IMR-90 (cell line): ENCODE data around the gene NLGN1. TPM values are rescaled to one million over a fixed set of nuclear protein-coding genes. Genes with fewer than 3 reads are reported as not detected.

Experiments
- ATAC-seq: fragments of 200-7000 bp; cut with Tn5 transposase; 2 replicates; pipeline ENCODE4 v1.9.1; 2020; ENCODE audit warnings: low read depth, mild to moderate bottlenecking, moderate library complexity
- BruUV-seq: library from RNA; stranded (reverse); fragments of 400-500 nt; replicated peaks from 2 replicates; lab custom pipeline; 2021; lab: Mats Ljungman, UMichigan
- CTCF ChIA-PET: fragments of 300-600 bp; formaldehyde crosslinking; extraction: SDS; loops from one replicate; lab custom pipeline; 2021; ENCODE audit warnings: antibody characterized with exemption; lab: Yijun Ruan, JAX
- POLR2A ChIA-PET: fragments of 300-600 bp; sonication (Branson Sonifier 250); formaldehyde crosslinking; loops from one replicate; lab custom pipeline; 2022; ENCODE audit warnings: antibody characterized with exemption; ENCODE audit not compliant: unreplicated experiment; lab: Charles Lee
- DNase-seq: peaks from one replicate; pipeline ENCODE4 v3.0.0; 2013
- H2AFZ ChIP-seq: replicated peaks from 2 replicates; pipeline ENCODE3; 2013; ENCODE audit warnings: low read length, mild to moderate bottlenecking; ENCODE audit not compliant: poor library complexity
- H2AK5ac ChIP-seq: 2 replicates; pipeline ENCODE4 v1.6.1; 2013; ENCODE audit warnings: low read depth, low read length, inconsistent platforms
- H2AK9ac ChIP-seq: replicated peaks from 2 replicates; pipeline ENCODE3; 2013; ENCODE audit warnings: mild to moderate bottlenecking, low read depth, low read length, moderate library complexity; ENCODE audit not compliant: poor library complexity
- H2BK120ac ChIP-seq: 2 replicates; pipeline ENCODE4 v1.6.1; 2013; ENCODE audit warnings: low read depth, low read length, inconsistent platforms
- H2BK15ac ChIP-seq: 3 replicates; pipeline ENCODE4 v1.6.1; 2013; ENCODE audit warnings: low read depth, low read length, inconsistent platforms
- H2BK20ac ChIP-seq: 2 replicates; pipeline ENCODE4 v1.6.1; 2013; ENCODE audit warnings: low read depth, mild to moderate bottlenecking, inconsistent platforms, low read length, moderate library complexity
- H2BK5ac ChIP-seq: 2 replicates; pipeline ENCODE4 v1.6.1; 2013; ENCODE audit warnings: mild to moderate bottlenecking, low read depth, low read length, inconsistent platforms; ENCODE audit not compliant: poor library complexity, severe bottlenecking
- H3K14ac ChIP-seq: replicated peaks from 2 replicates; pipeline ENCODE4 v1.6.1; 2013; ENCODE audit warnings: low read depth, low read length, inconsistent platforms
- H3K18ac ChIP-seq: 2 replicates; pipeline ENCODE4 v1.6.1; 2013; ENCODE audit warnings: low read depth, low read length, control low read depth
- H3K23ac ChIP-seq: 2 replicates; pipeline ENCODE4 v1.6.1; 2013; ENCODE audit warnings: low read depth, low read length, inconsistent platforms
- H3K27ac ChIP-seq: 2 replicates; pipeline ENCODE4 v1.5.1; 2013; ENCODE audit warnings: mild to moderate bottlenecking, control low read depth, low read length; ENCODE audit not compliant: insufficient read depth
- H3K27me3 ChIP-seq: 2 replicates; pipeline ENCODE4 v1.6.1; 2013; ENCODE audit warnings: low read length; ENCODE audit not compliant: control insufficient read depth, insufficient read depth
- H3K36me3 ChIP-seq: 2 replicates; pipeline ENCODE4 v1.6.1; 2013; ENCODE audit warnings: low read length, mixed read lengths; ENCODE audit not compliant: control insufficient read depth, insufficient read depth
- H3K4ac ChIP-seq: 2 replicates; pipeline ENCODE4 v1.6.1; 2013; ENCODE audit warnings: low read depth, low read length, inconsistent platforms
- H3K4me1 ChIP-seq: 2 replicates; pipeline ENCODE4 v1.6.1; 2013; ENCODE audit warnings: low read length, mixed read lengths; ENCODE audit not compliant: control insufficient read depth, insufficient read depth
- H3K4me2 ChIP-seq: 2 replicates; pipeline ENCODE4 v1.6.1; 2013; ENCODE audit warnings: low read depth, mild to moderate bottlenecking, control low read depth, low read length, moderate library complexity
- H3K4me3 ChIP-seq: 2 replicates; pipeline ENCODE4 v1.5.1; 2013; ENCODE audit warnings: low read depth, mild to moderate bottlenecking, control low read depth, low read length, moderate library complexity; ENCODE audit not compliant: insufficient read depth
- H3K56ac ChIP-seq: 2 replicates; pipeline ENCODE4 v1.6.1; 2013; ENCODE audit warnings: low read length, inconsistent platforms; ENCODE audit not compliant: insufficient read depth; ENCODE audit errors: extremely low read depth
- H3K79me1 ChIP-seq, 2 experiments: 2 replicates each; pipeline ENCODE4 v1.6.1; 2013; ENCODE audit warnings: low read length in 2 of 2, inconsistent platforms in 1 of 2, low read depth in 1 of 2
- H3K9ac ChIP-seq: 2 replicates; pipeline ENCODE4 v1.6.1; 2013; ENCODE audit warnings: low read depth, low read length, control low read depth
- H3K9me1 ChIP-seq: 2 replicates; pipeline ENCODE4 v1.6.1; 2013; ENCODE audit warnings: low read length, inconsistent platforms; ENCODE audit not compliant: insufficient read depth
- H3K9me3 ChIP-seq: 2 replicates; pipeline ENCODE4 v1.6.1; 2013; ENCODE audit warnings: low read length; ENCODE audit not compliant: control insufficient read depth, insufficient read depth
- H4K20me1 ChIP-seq: 2 replicates; pipeline ENCODE4 v1.6.1; 2013; ENCODE audit warnings: low read length, inconsistent platforms; ENCODE audit not compliant: insufficient read depth
- H4K5ac ChIP-seq: 2 replicates; pipeline ENCODE4 v1.6.1; 2013; ENCODE audit warnings: mild to moderate bottlenecking, low read depth, low read length, control low read depth
- H4K8ac ChIP-seq, 2 experiments: 2 replicates each; pipeline ENCODE4 v1.6.1; 2013; ENCODE audit warnings: low read depth in 2 of 2, low read length in 2 of 2, control low read depth in 1 of 2, inconsistent platforms in 1 of 2
- H4K91ac ChIP-seq: 2 replicates; pipeline ENCODE4 v1.6.1; 2013; ENCODE audit warnings: low read depth, low read length, inconsistent platforms; ENCODE audit not compliant: insufficient read depth
- CEBPB ChIP-seq: IDR thresholded peaks from 2 replicates; pipeline ENCODE4 v1.6.1; 2012; ENCODE audit warnings: low read depth, low read length, improper control_type of control experiment
- SMC3 ChIP-seq: fragments of 150-350 bp; IDR thresholded peaks from 2 replicates; pipeline ENCODE4 v1.6.1; 2016; ENCODE audit warnings: low read depth, mild to moderate bottlenecking, antibody characterized with exemption, low read length, moderate library complexity
- WGBS, 2 experiments: methylation state at CpG; one replicate each; pipeline versions ENCODE4 v1.1.5 to v1.1.7; 2013; ENCODE audit warnings: missing lambda C conversion rate in 2 of 2; ENCODE audit not compliant: insufficient read length in 1 of 2; ENCODE audit errors: extremely low coverage in 2 of 2; 5-methylcytosine and 5-hydroxymethylcytosine counted together
- dilution Hi-C: fragments of 300-500 bp; cut with HindIII; formaldehyde crosslinking; loops from one replicate; pipeline ENCODE4 v1.14.3; 2018; ENCODE audit warnings: low sequenced_read_pairs; ENCODE audit not compliant: unreplicated experiment
- in situ Hi-C: fragments of 300-500 bp; cut with MboI; formaldehyde crosslinking; loops from 3 replicates; pipeline ENCODE4 v1.14.3; 2019; ENCODE audit warnings: low sequenced_read_pairs, inconsistent platforms, mixed read lengths
- intact Hi-C: fragments of 100-400 bp; cut with micrococcal nuclease; formaldehyde crosslinking; loops from 2 replicates; pipeline ENCODE4 v1.10.0; 2022
- polyA plus RNA-seq, 3 experiments: library from polyadenylated mRNA; depleted of rRNA; stranded (reverse); fragments of >200 nt; gene quantifications; 2 replicates each; pipeline ENCODE4 v1.2.3, GENCODE V29; 2012; ENCODE audit warnings: low replicate concordance in 1 of 3
- total RNA-seq: library from RNA; depleted of rRNA; stranded (reverse); fragments of >200 nt; gene quantifications from 2 replicates; pipeline ENCODE4 v1.2.3, GENCODE V29; 2012

Gene NLGN1
- total and polyA plus RNA-seq, 2 of the 4 experiments (the other 2 are of a cell fraction), result 1.8 to 12.5 TPM

DNA sequence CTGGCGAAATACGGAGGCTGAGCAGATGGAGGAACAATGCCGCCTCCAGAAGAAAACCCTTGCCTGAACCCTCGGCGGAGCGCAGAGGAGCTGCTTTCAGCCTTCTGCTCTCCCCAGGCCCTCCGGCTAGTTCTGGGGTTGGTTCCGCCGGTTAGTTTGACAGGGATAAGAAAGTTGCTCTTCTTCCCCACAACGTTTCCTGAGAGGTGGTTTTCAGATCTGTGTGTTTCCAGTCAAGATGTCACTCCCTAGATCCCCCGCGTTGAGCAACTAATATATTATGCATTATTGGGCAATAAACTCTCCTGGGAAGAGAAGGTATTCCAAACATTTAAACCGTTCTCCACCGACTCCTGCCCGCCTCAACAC, 551 bp downstream of the NLGN1 start:
- Histone ChIP-seq H4K20me1 (no peaks in the 10 kb centered on the region), H2BK120ac (no peak overlapping the region; the same call in 1 of the 2 replicates), H3K4me2 (peak overlapping the region; percentile 90), H3K79me1 (no peaks in the 10 kb centered on the region), H3K36me3 (no peaks in the 10 kb centered on the region), H4K8ac (no peak overlapping the region; a peak in 1 of 4 replicates), H4K5ac (no peak overlapping the region), H4K91ac (no peak overlapping the region), H3K27me3 (peaks cover 3% of the 10 kb centered on the region; the same call in 1 of the 2 replicates), H3K9me1 (no peaks in the 10 kb centered on the region; the same call in 1 of the 2 replicates), H2AK9ac (peak overlapping the region; percentile 12), H2BK5ac (no peak overlapping the region), H3K56ac (peak overlapping the region; percentile 46), H3K23ac (peak overlapping the region; percentile 87), H2BK20ac (no peak overlapping the region), H3K14ac (peak overlapping the region; percentile 55), H2AFZ (peak overlapping the region; percentile 86), H3K4ac (peak overlapping the region; percentile 53; the same call in 1 of the 2 replicates), H3K18ac (peak overlapping the region; percentile 1; the same call in 1 of the 2 replicates), H3K4me3 (peak overlapping the region; percentile 44), H2BK15ac (no peak overlapping the region), H3K4me1 (0 out of 2 replicates have a peak, but pooled peaks cover 3% of the 10 kb centered on the region), H3K9ac (peak overlapping the region; percentile 65), H3K27ac (peak overlapping the region; percentile 54), H2AK5ac (no peak overlapping the region), H3K9me3 (no peaks in the 10 kb centered on the region)
- BruUV-seq, result no TSS peak
- DNase-seq, result no peak
- WGBS, 2 experiments, result no CpG with 5 or more reads among the region's 15 CpGs
- in situ Hi-C loops, result no loop called here
- TF ChIP-seq SMC3 (no peak), CEBPB (peak; percentile 81)
- intact Hi-C loops, result loop anchor here (5.0 to 10.0 kb wide), 2 partner anchors 337 to 969 kb away; no protein-coding TSS in a partner anchor
- dilution Hi-C loops, result no loop called here
- ChIA-PET POLR2A (no interaction called here), CTCF (interaction anchor here (0.6 to 0.7 kb wide), 2 partner anchors 796 to 1252 kb away, joined by 3 to 5 read pairs; no protein-coding TSS in a partner anchor)
- peak; percentile 10 for ATAC-seq
